ENCODE results near the gene CLDN18.

The CLDN18 gene

DNA sequence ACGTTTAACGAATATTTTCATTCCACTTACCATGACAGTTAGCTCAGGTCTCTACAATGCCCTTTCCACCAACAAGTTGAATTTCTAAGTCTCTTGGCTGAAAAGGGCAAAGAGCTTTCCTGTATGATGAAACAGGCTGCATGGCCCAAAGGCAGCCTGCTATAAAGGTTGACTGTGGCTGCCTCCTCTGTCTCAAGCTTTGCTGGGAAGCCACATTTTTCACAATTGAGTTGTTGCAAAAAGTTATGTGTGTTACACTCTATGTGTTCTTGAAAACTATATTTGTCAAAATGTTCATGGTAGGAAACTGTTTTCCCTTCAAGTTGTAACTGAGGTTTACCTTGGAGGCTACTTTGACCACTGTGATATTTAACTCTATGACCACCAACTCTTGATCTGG is 56.0 kb downstream of the CLDN18 start:
- DNase-seq, result no peak

DNA sequence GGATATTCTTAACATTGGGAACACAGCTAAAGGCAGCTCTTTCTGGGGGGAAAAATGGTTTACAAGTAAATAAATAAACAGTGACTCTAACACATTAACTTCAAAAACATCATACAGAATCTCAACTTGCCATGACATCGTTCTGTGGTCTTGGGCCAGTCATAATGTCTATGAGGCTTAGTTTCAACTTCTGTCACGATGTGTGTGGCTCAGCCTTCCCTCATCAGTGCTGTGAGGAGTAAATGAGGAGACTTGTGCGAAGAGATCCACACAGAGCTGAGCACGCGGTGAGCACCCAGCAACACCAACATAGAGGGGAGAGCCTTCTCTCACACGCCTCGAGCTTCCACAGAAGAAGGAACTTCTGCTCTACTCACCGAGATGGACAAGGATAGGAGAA is 56.4 kb downstream of the CLDN18 start:
- DNase-seq, result no peak

DNA sequence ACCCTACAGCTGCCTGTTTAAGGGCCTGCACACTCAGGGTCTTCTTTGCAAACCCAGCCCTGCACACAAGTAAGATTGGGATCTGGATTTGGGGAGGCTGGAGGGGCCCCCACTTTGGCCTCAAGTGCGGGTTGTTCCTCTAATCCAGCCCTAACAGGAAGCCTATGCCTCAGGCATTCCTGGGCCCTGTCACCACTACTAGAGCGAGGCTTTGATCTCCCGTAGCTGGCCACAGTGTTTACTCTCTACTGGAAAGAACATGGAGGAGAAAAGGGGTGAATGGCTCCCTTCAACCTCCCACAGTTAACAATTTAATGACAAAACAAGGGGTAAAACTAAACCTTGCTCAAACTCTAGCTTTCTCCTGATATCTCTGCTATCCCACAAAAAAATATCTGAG is 57.0 kb downstream of the CLDN18 start:
- DNase-seq, result no peak

DNA sequence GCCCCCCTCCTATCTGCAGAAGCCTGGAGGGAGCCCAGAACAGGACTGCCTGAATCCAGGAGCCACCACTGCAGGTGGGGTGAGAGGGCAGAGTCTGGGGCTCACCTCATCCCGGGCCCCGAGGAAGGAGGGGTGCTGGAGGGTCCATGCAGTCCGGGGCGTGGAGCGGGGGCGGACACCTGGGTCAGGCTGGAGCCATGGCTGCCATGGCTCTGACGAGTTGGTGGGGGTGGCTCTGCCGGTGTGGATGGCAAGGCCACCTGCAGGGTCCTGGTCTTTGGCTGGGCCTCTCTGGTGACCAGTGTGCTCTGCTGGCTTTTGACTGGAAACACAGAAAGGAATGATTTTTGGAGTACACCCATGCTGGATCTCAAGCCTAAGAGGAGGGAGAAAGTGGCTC is 58.1 kb downstream of the CLDN18 start:
- DNase-seq, result no peak

DNA sequence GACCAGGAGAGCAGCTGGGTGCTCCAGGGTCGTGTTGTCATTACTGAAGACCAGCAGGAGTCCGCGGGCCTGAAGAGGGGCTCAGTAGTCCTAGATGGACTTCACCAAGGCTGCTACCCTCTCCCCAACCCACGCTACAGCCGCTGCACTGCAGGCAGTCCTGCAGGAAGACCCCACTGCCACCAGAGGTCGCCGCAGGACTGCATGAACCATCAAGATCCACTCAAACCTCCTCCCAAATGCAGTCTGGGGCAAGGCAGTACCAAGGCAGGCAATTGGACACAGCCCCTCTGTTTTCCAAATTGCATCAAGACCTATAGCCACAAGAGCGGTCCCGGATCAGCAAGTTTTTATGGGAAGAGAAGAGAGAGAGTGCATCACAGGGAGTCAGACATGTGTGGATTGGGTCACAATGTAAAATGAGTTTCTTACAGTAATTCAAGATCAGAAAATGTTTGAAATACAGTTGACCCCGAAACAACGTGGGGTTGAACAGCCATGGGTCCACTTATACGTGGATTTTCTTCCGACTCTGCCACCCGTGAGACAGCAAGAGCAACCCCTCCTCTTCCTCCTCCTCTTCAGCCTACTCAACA is 58.7 kb downstream of the CLDN18 start:
- DNase-seq, result peak; percentile 64 to 69

DNA sequence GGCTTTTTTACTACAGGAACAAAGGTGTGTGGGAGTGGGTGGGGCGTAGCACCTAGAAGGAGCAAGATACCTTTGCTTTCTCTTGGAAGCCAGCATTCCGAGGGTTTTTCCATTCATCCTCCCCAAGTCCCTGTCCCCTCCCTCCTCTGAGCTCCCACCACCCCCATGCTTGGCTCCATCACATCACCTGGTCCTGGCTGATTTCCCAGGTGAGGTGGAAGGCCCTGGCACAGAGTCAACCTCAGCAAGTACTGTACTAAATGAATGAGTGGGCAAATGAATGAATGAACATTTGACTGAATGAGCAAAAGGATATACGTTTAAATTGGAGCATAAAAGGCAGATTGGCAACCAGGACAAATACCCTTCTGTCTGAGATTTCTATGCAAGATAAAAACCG is 60.0 kb downstream of the CLDN18 start:
- no peak for DNase-seq

DNA sequence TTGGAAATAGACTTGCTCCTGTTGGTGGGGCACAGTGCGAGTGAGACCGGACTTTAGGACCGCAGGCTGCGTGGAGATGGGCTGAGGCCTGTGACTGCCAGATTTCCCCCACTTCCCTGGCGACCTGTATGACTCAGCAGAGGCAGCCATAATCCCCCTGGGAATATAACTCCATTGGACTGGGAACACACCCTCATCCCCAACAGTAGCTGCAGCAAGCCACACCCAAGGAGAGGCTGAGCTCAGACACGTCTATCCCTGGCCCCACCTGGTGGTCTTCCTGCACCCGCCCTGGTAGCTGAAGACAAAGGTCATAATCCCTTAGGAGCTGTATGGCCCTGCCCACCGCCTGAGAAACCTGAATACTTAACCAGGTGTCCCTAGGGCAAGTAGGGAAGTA is 62.8 kb downstream of the CLDN18 start:
- no peak for DNase-seq

DNA sequence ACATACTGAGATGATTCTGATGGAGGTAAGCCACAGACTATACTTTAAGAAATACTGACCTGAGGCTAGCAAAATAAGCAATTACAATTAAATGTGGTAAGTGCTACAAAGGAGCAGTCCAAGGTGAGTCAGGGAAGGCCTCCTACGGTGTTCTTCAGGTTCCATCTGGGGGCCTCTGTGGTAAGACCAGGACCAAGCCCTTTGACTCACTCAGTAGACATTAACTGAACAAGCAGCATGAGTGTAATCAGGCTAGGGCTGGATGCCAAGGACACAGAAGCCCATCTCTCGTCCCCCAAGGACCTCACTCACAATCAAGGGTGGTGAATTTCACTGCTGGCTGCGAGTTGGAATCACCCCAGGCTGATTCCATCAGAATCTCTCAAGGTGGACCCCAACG is 68.1 kb downstream of the CLDN18 start:
- no peak for DNase-seq

DNA sequence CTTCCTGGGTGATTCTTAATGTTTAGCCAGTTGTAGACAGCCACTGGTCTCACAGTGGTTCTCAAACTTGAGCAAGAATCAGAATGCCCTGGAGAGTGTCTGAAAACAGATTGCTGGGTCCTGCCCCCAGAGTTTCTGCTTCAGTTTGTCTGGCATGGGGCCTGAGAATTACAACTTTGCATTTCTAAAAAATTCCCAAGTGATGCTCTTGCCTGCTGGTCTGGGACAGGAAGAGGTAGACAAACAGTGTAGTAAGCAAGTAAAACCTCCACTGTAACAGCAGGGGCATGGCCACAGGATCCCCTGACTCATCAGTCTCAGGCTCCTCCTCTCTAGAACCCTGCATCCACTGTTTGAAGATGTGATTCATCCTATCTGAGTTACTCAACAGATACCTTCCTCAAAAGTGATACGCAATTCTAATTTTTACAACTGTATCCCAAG is 69.0 kb downstream of the CLDN18 start:
- peak in 1 of 2 donors; percentile 16 for DNase-seq

DNA sequence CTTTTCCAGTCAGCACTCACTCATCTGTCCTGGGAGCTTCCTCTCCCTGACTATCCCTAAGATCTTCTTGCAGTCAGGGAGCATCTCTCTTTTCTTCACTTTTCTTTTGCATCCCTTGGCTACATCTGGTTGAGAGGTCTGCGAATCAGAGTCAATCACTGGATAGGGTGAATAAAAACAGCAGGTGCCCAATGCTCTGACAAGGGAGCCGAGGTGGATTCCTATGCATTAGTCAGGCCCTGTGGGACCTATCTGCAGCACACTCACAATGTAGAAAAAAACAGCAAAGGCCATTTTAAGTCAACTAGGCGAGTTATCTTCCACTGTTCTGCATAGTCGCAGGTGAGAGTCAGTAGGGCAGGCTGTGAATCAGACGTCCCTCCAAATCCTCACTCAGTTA is 69.9 kb downstream of the CLDN18 start:
- no peak for DNase-seq

DNA sequence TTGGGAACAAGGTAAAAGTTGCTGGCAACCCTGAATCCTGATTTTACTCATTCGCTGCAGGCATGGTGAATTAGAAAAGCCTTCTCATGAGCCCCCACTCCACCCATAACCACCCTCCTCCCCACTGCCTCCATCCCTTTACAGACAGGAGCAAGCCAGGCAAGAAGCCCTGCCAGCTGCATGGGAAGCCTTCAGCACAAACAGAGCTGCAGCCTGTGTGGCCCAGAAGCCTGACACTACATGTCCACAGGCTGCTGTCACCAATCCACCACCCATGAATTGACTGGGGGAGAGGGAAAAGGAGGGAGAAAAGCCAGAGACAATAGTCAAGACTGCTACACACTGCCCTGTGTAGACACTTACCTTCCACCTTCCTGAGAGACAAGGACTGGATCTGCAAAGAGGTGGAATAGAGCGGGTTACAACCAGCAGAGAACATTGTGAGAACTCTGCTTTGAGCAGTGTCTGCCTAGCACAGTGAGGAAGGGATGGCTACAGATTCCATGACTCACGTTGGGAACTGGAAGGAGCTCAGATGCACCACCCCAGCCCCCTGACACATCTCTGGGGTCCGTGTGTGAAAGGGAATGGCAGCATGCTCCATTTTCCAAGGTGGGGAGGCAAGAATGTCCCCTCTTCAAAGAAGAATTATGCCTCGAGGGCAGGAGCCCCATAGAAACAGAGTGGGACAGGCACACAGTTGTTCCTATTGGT is 71.6 kb downstream of the CLDN18 start:
- DNase-seq, result no peak

DNA sequence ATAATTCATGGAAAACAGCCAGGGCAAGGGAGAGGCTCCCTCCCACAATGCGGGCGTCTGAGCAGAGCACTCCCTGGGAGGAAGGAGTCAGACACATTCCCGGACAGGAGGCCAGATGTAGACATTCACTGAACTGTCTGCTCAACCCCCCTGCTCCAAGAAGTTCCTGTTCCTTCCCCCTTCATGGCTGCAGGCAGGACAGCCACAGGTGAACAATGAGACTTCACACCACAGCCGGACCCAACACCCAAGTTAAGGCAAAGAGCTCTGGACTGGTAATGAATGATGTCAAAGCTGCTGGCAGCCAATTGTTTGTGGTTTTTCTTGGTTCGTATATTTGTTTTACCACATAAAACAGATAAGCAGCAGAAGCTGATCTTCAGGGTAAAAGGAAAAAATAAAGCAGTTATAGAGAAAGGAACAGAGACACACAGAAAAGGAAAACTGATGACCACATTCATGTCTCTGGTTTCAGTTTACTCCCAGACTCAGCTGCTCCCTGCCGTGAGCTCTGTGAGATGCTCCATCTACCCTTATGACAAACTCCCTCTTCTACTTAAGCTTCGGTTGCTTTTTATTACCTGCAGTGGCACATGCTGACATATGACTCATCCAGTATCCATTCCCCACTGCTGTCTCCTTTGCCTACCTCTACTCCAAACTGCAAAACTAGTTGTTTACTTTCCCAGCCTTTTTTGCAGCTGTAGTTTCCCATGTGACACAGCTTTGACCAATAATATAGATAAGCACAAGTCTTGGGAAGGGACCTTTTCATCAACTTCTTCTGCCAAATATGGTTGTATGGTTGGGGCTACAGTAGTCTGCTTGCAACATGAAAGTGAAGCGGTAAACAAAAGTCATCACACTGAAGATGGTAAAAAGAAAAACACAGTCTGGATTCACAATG is 72.4 kb downstream of the CLDN18 start:
- peak in 1 of 2 donors; percentile 19 for DNase-seq

DNA sequence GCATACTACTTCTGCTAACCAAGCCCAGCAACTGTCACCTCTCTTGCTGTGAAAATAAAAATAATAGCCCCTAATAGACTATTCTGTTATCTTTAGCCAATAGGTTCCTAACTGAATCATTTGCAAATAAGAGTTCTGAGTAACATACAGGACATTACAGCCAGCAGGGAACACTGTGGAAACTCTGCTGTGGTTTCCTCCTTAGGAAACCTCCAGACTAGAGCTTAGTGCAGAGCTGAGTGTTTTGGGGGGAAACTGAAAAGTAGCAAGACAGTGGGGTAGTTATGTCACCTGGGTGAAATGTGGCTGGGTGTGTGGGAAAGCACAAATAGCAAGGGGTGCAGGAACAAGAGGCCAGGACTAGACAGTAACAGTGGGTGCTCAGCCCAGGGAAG is 73.0 kb downstream of the CLDN18 start:
- no peak for DNase-seq

All from CD4-positive, alpha-beta T cell treated with Interferon alpha-2 for 1 hour (primary cell).